HCT116 (cell line): Measurements from ENCODE around the gene BEND7. TPM values are rescaled to one million over a fixed set of nuclear protein-coding genes. Genes with fewer than 3 reads are reported as not detected.

Source experiments
- ATAC-seq: fragments of 200-7000 bp; cut with Tn5 transposase; 2 replicates; pipeline ENCODE4 v1.9.1; 2020; ENCODE audit warnings: mild to moderate bottlenecking, moderate library complexity
- BruUV-seq: library from RNA; stranded (reverse); fragments of 400-500 nt; replicated peaks from 2 replicates; lab custom pipeline; 2021; lab: Mats Ljungman, UMichigan
- CTCF ChIA-PET: fragments of 300-600 bp; sonication (Branson Sonifier 250); formaldehyde crosslinking; loops from one replicate; lab custom pipeline; 2021; ENCODE audit warnings: antibody characterized with exemption; lab: Charles Lee
- POLR2A ChIA-PET: fragments of 300-600, 350-600 bp; sonication (Branson Sonifier 250); formaldehyde crosslinking; loops from one replicate; lab custom pipeline; 2021; ENCODE audit warnings: antibody characterized with exemption; lab: Charles Lee
- RAD21 ChIA-PET, 2 experiments: fragments of 300-600 bp; sonication (Branson Sonifier 250); formaldehyde crosslinking; loops; one replicate each; lab custom pipeline; 2023; ENCODE audit warnings: low total read pairs in 2 of 2; ENCODE audit not compliant: uncharacterized antibody in 2 of 2, unreplicated experiment in 2 of 2, low non-redundant PET in 1 of 2; lab: Charles Lee
- DNase-seq: peaks from one replicate; pipeline ENCODE4 v3.0.0-alpha.2; 2010; ENCODE audit warnings: low read depth, low spot score
- H2AFZ ChIP-seq: fragments of 200-600 bp; shearing (Covaris generic), sonication (generic); 2 replicates; pipeline ENCODE4 v1.6.1; 2017; ENCODE audit warnings: low read depth, mixed run types, mixed read lengths, antibody characterized with exemption, low read length; ENCODE audit not compliant: poor library complexity, severe bottlenecking
- H3K27ac ChIP-seq: 2 replicates; pipeline ENCODE4 v1.5.1; 2012; ENCODE audit warnings: low read depth, low read length
- H3K27me3 ChIP-seq: fragments of 200-600 bp; sonication (generic); 2 replicates; pipeline ENCODE4 v1.6.1; 2016; ENCODE audit warnings: mixed run types, low read length, mixed read lengths; ENCODE audit not compliant: insufficient read depth
- H3K36me3 ChIP-seq, 2 experiments: fragments of 200-500 bp in 1 of 2; fragments of 200-600 bp in 1 of 2; sonication (Bioruptor generic) in 1 of 2; sonication (generic) in 1 of 2; 2 replicates each; pipeline versions ENCODE4 v1.5.1 to v1.6.1; 2014 to 2016; ENCODE audit warnings: low read length in 2 of 2, inconsistent platforms in 1 of 2, mixed read lengths in 1 of 2, mixed run types in 1 of 2; ENCODE audit not compliant: insufficient read depth in 2 of 2, control insufficient read depth in 1 of 2
- H3K4me1 ChIP-seq, 2 experiments: fragments of 200-600 bp in 1 of 2; sonication (generic) in 1 of 2; 2 replicates each; pipeline versions ENCODE4 v1.5.1 to v1.6.1; 2012 to 2017; ENCODE audit warnings: low read length in 2 of 2, inconsistent platforms in 1 of 2, mild to moderate bottlenecking in 1 of 2, mixed read lengths in 1 of 2, mixed run types in 1 of 2, moderate library complexity in 1 of 2; ENCODE audit not compliant: insufficient read depth in 2 of 2, control insufficient read depth in 1 of 2
- H3K4me2 ChIP-seq: fragments of 200-600 bp; sonication (generic); 2 replicates; pipeline ENCODE4 v1.6.1; 2017; ENCODE audit warnings: mixed run types, low read length, mixed read lengths
- H3K4me3 ChIP-seq, 2 experiments: fragments of 200-600 bp in 1 of 2; sonication (generic) in 1 of 2; replicated peaks in 1 of 2; 2 replicates each; pipeline ENCODE4 v1.5.1; 2011 to 2016; ENCODE audit warnings: low read length in 2 of 2, control low read depth in 1 of 2, low read depth in 1 of 2, mild to moderate bottlenecking in 1 of 2, mixed read lengths in 1 of 2, mixed run types in 1 of 2
- H3K79me2 ChIP-seq: fragments of 200-600 bp; sonication (generic); 2 replicates; pipeline ENCODE4 v1.6.1; 2017; ENCODE audit warnings: mild to moderate bottlenecking, mixed run types, low read length, moderate library complexity, mixed read lengths; ENCODE audit not compliant: insufficient read depth
- H3K9ac ChIP-seq: fragments of 200-600 bp; sonication (generic); 2 replicates; pipeline ENCODE4 v1.6.1; 2016; ENCODE audit warnings: low read length, mixed read lengths
- H3K9me2 ChIP-seq: fragments of 200-600 bp; sonication (generic), shearing (Covaris generic); 2 replicates; pipeline ENCODE4 v1.6.1; 2017; ENCODE audit warnings: mixed run types, mild to moderate bottlenecking, moderate library complexity; ENCODE audit not compliant: insufficient read depth
- H3K9me3 ChIP-seq, 2 experiments: fragments of 200-500 bp in 1 of 2; fragments of 200-600 bp in 1 of 2; sonication (Bioruptor generic) in 1 of 2; sonication (generic) in 1 of 2; 2 replicates each; pipeline ENCODE4 v1.6.1; 2014 to 2017; ENCODE audit warnings: low read length in 2 of 2, mixed read lengths in 2 of 2, inconsistent platforms in 1 of 2, low read depth in 1 of 2, mild to moderate bottlenecking in 1 of 2, mixed run types in 1 of 2, moderate library complexity in 1 of 2; ENCODE audit not compliant: control insufficient read depth in 1 of 2, insufficient read depth in 1 of 2
- H4K20me1 ChIP-seq: fragments of 200-600 bp; sonication (generic), shearing (Covaris generic); 2 replicates; pipeline ENCODE4 v1.6.1; 2017; ENCODE audit warnings: mixed run types, mild to moderate bottlenecking, moderate library complexity; ENCODE audit not compliant: insufficient read depth
- ATF3 ChIP-seq: IDR thresholded peaks from 2 replicates; pipeline ENCODE4 v1.6.1; 2012
- CBX3 ChIP-seq: IDR thresholded peaks from 2 replicates; pipeline ENCODE4 v1.6.1; 2012; ENCODE audit warnings: low read depth
- CEBPB ChIP-seq: IDR thresholded peaks from 2 replicates; pipeline ENCODE4 v1.6.1; 2012; ENCODE audit warnings: low read depth
- CTCF ChIP-seq, 3 experiments: fragments of 200-600 bp in 1 of 3; sonication (generic) in 1 of 3; IDR thresholded peaks in 2 of 3; conservative IDR thresholded peaks in 1 of 3; 2 replicates each; pipeline ENCODE4 v1.5.1; 2012 to 2017; ENCODE audit warnings: low read depth in 2 of 3, low read length in 2 of 3, antibody characterized with exemption in 1 of 3, borderline replicate concordance in 1 of 3, control low read depth in 1 of 3, mild to moderate bottlenecking in 1 of 3, mixed read lengths in 1 of 3, mixed run types in 1 of 3, moderate library complexity in 1 of 3; ENCODE audit not compliant: insufficient read depth in 1 of 3
- ELF1 ChIP-seq: IDR thresholded peaks from 2 replicates; pipeline ENCODE4 v1.6.1; 2012; ENCODE audit warnings: low read depth, borderline replicate concordance
- EZH2phosphoT487 ChIP-seq: fragments of 200-600 bp; IDR thresholded peaks from 2 replicates; pipeline ENCODE4 v1.6.1; 2018; ENCODE audit warnings: antibody characterized with exemption, borderline replicate concordance
- FOSL1 ChIP-seq: IDR thresholded peaks from 2 replicates; pipeline ENCODE4 v1.6.1; 2012; ENCODE audit warnings: low read depth
- JUND ChIP-seq: IDR thresholded peaks from 2 replicates; pipeline ENCODE4 v1.6.1; 2012
- MAX ChIP-seq: IDR thresholded peaks from 2 replicates; pipeline ENCODE4 v1.6.1; 2012
- POLR2A ChIP-seq: IDR thresholded peaks from 2 replicates; pipeline ENCODE4 v1.7.0; 2011; ENCODE audit warnings: borderline replicate concordance; ENCODE audit not compliant: insufficient read depth, insufficient read length; ENCODE audit errors: extremely low read depth
- POLR2AphosphoS5 ChIP-seq: IDR thresholded peaks from 2 replicates; pipeline ENCODE4 v1.6.1; 2011; ENCODE audit warnings: mild to moderate bottlenecking, low read depth, low read length, moderate library complexity
- SRF ChIP-seq: IDR thresholded peaks from 2 replicates; pipeline ENCODE4 v1.6.1; 2012; ENCODE audit warnings: low read depth
- YY1 ChIP-seq: IDR thresholded peaks from 2 replicates; pipeline ENCODE4 v1.6.1; 2011; ENCODE audit warnings: low read length, low read depth, moderate library complexity, mild to moderate bottlenecking; ENCODE audit not compliant: insufficient replicate concordance; ENCODE audit errors: extremely low read depth
- ZFX ChIP-seq: fragments of 450-650 bp; IDR thresholded peaks from 2 replicates; pipeline ENCODE4 v1.6.1; 2017
- intact Hi-C: fragments of 100-400 bp; cut with micrococcal nuclease; formaldehyde crosslinking; loops from 2 replicates; pipeline ENCODE4 v1.10.0; 2022
- total RNA-seq: library from RNA; stranded (reverse); gene quantifications from one replicate; pipeline ENCODE4 v1.2.1, GENCODE V29; 2021; ENCODE audit not compliant: unreplicated experiment

BEND7 gene
- total RNA-seq, 1 experiment from 2014 or later, result 13.8 TPM

- Histone ChIP-seq H3K4me3 (no peak overlapping the region), H3K27ac (no peak overlapping the region), H3K9me3 (no peaks in the 10 kb centered on the region), H2AFZ (no peak overlapping the region), H3K9me2 (no peaks in the 10 kb centered on the region), H3K4me1 (no peaks in the 10 kb centered on the region), H3K27me3 (no peaks in the 10 kb centered on the region), H4K20me1 (no peaks in the 10 kb centered on the region)
- RAD21 ChIA-PET, result no interaction called here
- intact Hi-C loops, result no loop called here
- POLR2A ChIA-PET, result no interaction called here
- no TSS peak for BruUV-seq
- ATAC-seq, result no peak
- TF ChIP-seq JUND (no peak), POLR2A (no peak), POLR2AphosphoS5 (no peak), YY1 (no peak), EZH2phosphoT487 (no peak), FOSL1 (no peak), ATF3 (no peak), MAX (no peak), CTCF (IDR thresholded peaks at IDR 0.05 in 2 of 3, conservative IDR thresholded peaks at IDR 0.05 in 1 of 3; ENCODE audit: borderline replicate concordance in 1 of 3, insufficient read depth in 1 of 3, low read depth in 2 of 3, low read length in 2 of 3) (no peak), ELF1 (no peak), CEBPB (no peak), CBX3 (no peak), ZFX (no peak), SRF (no peak)
- TF ChIP-seq, all 23 proteins: peak for 0
- CTCF ChIA-PET, result no interaction called here
- no peak for DNase-seq
- Histone ChIP-seq H3K4me2 (no peak overlapping the region), H3K79me2 (no peaks in the 10 kb centered on the region), H3K36me3 (no peaks in the 10 kb centered on the region), H3K9ac (no peak overlapping the region)
Observed at GRCh38 chr10:13422800-13423199, 106.0 kb downstream of the BEND7 start.
